ENCODE measurements around the gene VPS33B.

VPS33B gene

GRCh38 chr15:90952901-90953677 lies 69.3 kb downstream of the VPS33B start:
- DNase-seq (ENCODE audit: low read depth in 3 of 3), result no peak

- DNase-seq (ENCODE audit: low read depth in 3 of 3), result no peak
Observed at GRCh38 chr15:90950676-90951075, 71.7 kb downstream of the VPS33B start.

GRCh38 chr15:90949979-90950675 lies 72.3 kb downstream of the VPS33B start:
- DNase-seq (ENCODE audit: low read depth in 3 of 3), result no peak

Data from stimulated activated CD4-positive, alpha-beta T cell treated with anti-CD3 and anti-CD28 coated beads, TNF-alpha, amount 100 ng/mL, for 48 hours (primary cell).